GM19023 (cell line): ENCODE data around the gene XRCC3.
A peak's percentile ranks its signal among the peaks of the same experiment; 100 is the strongest.

Source experiments
- ATAC-seq: cut with Tn5 transposase; IDR thresholded peaks from one replicate; pipeline ENCODE4 v1.9.1; 2021; ENCODE audit warnings: mild to moderate bottlenecking, moderate library complexity; ENCODE audit not compliant: unreplicated experiment

XRCC3 gene

GRCh38 chr14:103696070-103696402 is 19.2 kb downstream of the XRCC3 start:
- no peak for ATAC-seq

- no peak for ATAC-seq
Observed at GRCh38 chr14:103695296-103696069, 19.8 kb downstream of the XRCC3 start.

- no peak for ATAC-seq
Observed at GRCh38 chr14:103694572-103695026, 20.7 kb downstream of the XRCC3 start.

GRCh38 chr14:103693515-103693914 is 21.7 kb downstream of the XRCC3 start:
- ATAC-seq = no peak

- ATAC-seq = no peak
Observed at GRCh38 chr14:103692871-103693270, 22.4 kb downstream of the XRCC3 start.

- ATAC-seq = peak; percentile 17
Observed at GRCh38 chr14:103692159-103692558, 23.1 kb downstream of the XRCC3 start.

GRCh38 chr14:103691655-103692054 is 23.6 kb downstream of the XRCC3 start:
- ATAC-seq = peak; percentile 74

- no peak for ATAC-seq
Observed at GRCh38 chr14:103690332-103690731, 24.9 kb downstream of the XRCC3 start.

GRCh38 chr14:103688906-103689902 is 26.0 kb downstream of the XRCC3 start:
- ATAC-seq = peak; percentile 47

- no peak for ATAC-seq
Observed at GRCh38 chr14:103688441-103688840, 26.8 kb downstream of the XRCC3 start.

GRCh38 chr14:103687712-103688111 is 27.5 kb downstream of the XRCC3 start:
- no peak for ATAC-seq

- no peak for ATAC-seq
Observed at GRCh38 chr14:103686831-103687485, 28.3 kb downstream of the XRCC3 start.

- ATAC-seq = no peak
Observed at GRCh38 chr14:103685276-103686211, 29.7 kb downstream of the XRCC3 start.

GRCh38 chr14:103684871-103685270 is 30.4 kb downstream of the XRCC3 start:
- ATAC-seq = no peak

- ATAC-seq = no peak
Observed at GRCh38 chr14:103684471-103684870, 30.8 kb downstream of the XRCC3 start.

GRCh38 chr14:103683139-103683538 is 32.1 kb downstream of the XRCC3 start:
- no peak for ATAC-seq

GRCh38 chr14:103680491-103681231 is 34.6 kb downstream of the XRCC3 start:
- no peak for ATAC-seq

- no peak for ATAC-seq
Observed at GRCh38 chr14:103679351-103679750, 35.9 kb downstream of the XRCC3 start.

- ATAC-seq = no peak
Observed at GRCh38 chr14:103676881-103677675, 38.2 kb downstream of the XRCC3 start.
